ENCODE measurements around the gene GNG12. TPM values are rescaled to one million over a fixed set of nuclear protein-coding genes. Genes with fewer than 3 reads are reported as not detected.

The GNG12 gene
- polyA plus RNA-seq (2012; ENCODE audit: missing spikeins) = 0.32 TPM

- DNase-seq (ENCODE audit: insufficient read length) = peak; percentile 23
- TF ChIP-seq POLR2A (IDR thresholded peaks at IDR 0.05; ENCODE audit: low read depth, low read length) (no peak), POLR2AphosphoS5 (IDR thresholded peaks at IDR 0.05; ENCODE audit: low read depth, low read length) (no peak), TAF1 (IDR thresholded peaks at IDR 0.05; ENCODE audit: borderline replicate concordance, low read depth, low read length) (no peak)
- FAIRE-seq = no peak
Measured at GRCh38 chr1:67832737-67833601, at the start of gene GNG12. Gene GNG12 (minus strand): TSS chr1:67833467. CDS start chr1:67707686, 125,781 bp downstream.

DNA sequence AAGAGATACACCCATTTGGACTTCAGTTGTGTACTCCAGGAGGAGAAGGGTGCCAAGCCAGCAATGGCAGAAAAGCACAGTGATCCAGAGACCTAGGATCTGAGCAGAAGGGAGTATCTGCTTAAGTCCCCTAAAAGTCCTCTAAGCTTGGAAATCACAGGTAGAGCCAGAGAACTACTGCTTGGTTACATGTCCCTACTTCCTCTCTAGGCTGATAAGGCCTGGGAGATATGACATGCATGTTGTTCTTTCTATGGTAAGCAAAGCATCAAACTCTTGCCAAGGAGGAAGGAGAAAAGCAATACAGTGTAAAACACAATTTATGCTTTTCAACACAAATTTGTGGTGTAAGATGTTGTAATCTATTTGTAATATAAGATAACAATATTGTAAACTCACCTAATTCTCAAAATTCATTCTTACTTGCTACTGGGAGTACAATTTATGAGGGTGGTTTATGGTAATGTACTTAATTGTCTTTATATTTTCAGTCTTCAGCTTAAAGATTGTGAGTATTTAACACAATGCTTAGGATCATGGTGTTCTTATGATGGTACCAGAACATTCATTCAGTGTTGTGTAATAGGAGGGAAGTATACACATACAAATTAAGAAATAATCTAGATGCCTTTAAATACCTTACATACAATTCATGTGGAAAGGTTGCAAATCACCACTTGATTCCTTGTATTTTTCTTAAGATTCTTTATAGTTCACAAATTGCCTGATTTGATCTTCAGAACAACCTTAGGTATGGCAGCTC is 49.1 kb upstream of the GNG12 start:
- no peak for TF ChIP-seq POLR2A (IDR thresholded peaks at IDR 0.05; ENCODE audit: low read depth, low read length)
- TF ChIP-seq TAF1 (IDR thresholded peaks at IDR 0.05; ENCODE audit: borderline replicate concordance, low read depth, low read length) = no peak
- no peak for DNase-seq (ENCODE audit: insufficient read length)

GRCh38 chr1:67880056-67880601 is 46.9 kb upstream of the GNG12 start:
- TF ChIP-seq POLR2A (IDR thresholded peaks at IDR 0.05; ENCODE audit: low read depth, low read length) (no peak), TAF1 (IDR thresholded peaks at IDR 0.05; ENCODE audit: borderline replicate concordance, low read depth, low read length) (no peak), POLR2AphosphoS5 (IDR thresholded peaks at IDR 0.05; ENCODE audit: low read depth, low read length) (no peak)
- DNase-seq (ENCODE audit: insufficient read length) (no peak), FAIRE-seq (no peak)

More for the DNA sequence above, 49.1 kb upstream of the GNG12 start:
- no peak for FAIRE-seq

GRCh38 chr1:67879485-67879884 is 46.2 kb upstream of the GNG12 start:
- DNase-seq (ENCODE audit: insufficient read length) = no peak
- no peak for FAIRE-seq
- no peak for TF ChIP-seq POLR2A (IDR thresholded peaks at IDR 0.05; ENCODE audit: low read depth, low read length)
- no peak for TF ChIP-seq POLR2AphosphoS5 (IDR thresholded peaks at IDR 0.05; ENCODE audit: low read depth, low read length)
- no peak for TF ChIP-seq TAF1 (IDR thresholded peaks at IDR 0.05; ENCODE audit: borderline replicate concordance, low read depth, low read length)

DNA sequence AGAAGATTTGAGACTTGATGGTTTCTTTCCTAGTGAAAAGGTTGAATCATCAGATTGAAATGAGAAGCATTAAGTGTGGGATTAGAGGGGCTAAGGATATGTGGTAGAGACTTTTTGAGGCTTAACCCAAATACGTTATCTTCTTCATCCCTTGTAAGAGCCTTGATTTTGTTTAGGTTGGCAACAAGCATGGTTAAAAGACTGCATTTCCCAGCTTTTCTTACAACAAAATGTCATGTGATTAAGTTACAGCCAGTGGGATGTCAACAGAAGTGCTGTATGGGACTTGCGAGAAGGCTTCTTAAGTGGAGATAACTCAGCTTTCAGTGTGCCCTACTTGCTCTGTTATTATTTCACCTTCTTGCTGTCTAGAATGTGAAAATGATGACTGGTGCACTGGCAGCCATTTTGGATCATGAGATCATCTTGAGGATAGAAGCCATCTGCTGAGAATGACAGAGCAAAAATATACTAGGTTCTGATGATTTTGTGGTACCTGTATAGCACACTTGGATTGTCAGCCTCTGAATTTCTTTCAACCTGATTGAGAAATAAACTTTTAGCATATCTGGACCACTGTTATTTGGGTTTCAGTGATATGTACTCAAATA is 41.3 kb upstream of the GNG12 start:
- no peak for DNase-seq (ENCODE audit: insufficient read length)
- FAIRE-seq = no peak
- no peak for TF ChIP-seq POLR2AphosphoS5 (IDR thresholded peaks at IDR 0.05; ENCODE audit: low read depth, low read length)
- TF ChIP-seq POLR2A (IDR thresholded peaks at IDR 0.05; ENCODE audit: low read depth, low read length) = no peak
- no peak for TF ChIP-seq TAF1 (IDR thresholded peaks at IDR 0.05; ENCODE audit: borderline replicate concordance, low read depth, low read length)

DNA sequence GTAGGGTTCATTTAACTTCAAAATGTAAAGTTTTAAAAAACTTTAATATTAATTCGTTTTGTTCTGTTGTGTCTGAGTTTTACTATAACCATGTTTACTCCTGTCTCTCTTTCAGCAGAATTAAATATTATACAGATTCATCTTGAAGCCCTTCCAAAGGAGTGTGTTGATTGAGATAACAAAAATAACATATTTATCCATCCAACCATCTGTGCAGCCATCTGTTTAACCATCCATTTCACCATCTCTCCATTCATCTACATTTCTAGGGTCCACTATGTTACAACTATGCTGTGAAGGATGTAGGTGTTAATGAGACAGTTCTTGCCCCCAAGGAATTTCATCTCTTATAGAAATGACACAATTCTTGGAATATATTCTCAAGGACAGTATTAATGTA is 36.0 kb upstream of the GNG12 start:
- DNase-seq (ENCODE audit: insufficient read length) = no peak
- TF ChIP-seq TAF1 (IDR thresholded peaks at IDR 0.05; ENCODE audit: borderline replicate concordance, low read depth, low read length) (no peak), POLR2AphosphoS5 (IDR thresholded peaks at IDR 0.05; ENCODE audit: low read depth, low read length) (no peak), POLR2A (IDR thresholded peaks at IDR 0.05; ENCODE audit: low read depth, low read length) (no peak)
- FAIRE-seq = no peak

- no peak for FAIRE-seq
- DNase-seq (ENCODE audit: insufficient read length) = no peak
- TF ChIP-seq POLR2AphosphoS5 (IDR thresholded peaks at IDR 0.05; ENCODE audit: low read depth, low read length) (no peak), TAF1 (IDR thresholded peaks at IDR 0.05; ENCODE audit: borderline replicate concordance, low read depth, low read length) (no peak), POLR2A (IDR thresholded peaks at IDR 0.05; ENCODE audit: low read depth, low read length) (no peak)
Measured at GRCh38 chr1:67863637-67864036, 30.4 kb upstream of the GNG12 start.

GRCh38 chr1:67862685-67863084 is 29.4 kb upstream of the GNG12 start:
- FAIRE-seq (no peak), DNase-seq (ENCODE audit: insufficient read length) (no peak)
- TF ChIP-seq POLR2A (IDR thresholded peaks at IDR 0.05; ENCODE audit: low read depth, low read length) = no peak
- TF ChIP-seq TAF1 (IDR thresholded peaks at IDR 0.05; ENCODE audit: borderline replicate concordance, low read depth, low read length) = no peak
- TF ChIP-seq POLR2AphosphoS5 (IDR thresholded peaks at IDR 0.05; ENCODE audit: low read depth, low read length) = no peak

DNA sequence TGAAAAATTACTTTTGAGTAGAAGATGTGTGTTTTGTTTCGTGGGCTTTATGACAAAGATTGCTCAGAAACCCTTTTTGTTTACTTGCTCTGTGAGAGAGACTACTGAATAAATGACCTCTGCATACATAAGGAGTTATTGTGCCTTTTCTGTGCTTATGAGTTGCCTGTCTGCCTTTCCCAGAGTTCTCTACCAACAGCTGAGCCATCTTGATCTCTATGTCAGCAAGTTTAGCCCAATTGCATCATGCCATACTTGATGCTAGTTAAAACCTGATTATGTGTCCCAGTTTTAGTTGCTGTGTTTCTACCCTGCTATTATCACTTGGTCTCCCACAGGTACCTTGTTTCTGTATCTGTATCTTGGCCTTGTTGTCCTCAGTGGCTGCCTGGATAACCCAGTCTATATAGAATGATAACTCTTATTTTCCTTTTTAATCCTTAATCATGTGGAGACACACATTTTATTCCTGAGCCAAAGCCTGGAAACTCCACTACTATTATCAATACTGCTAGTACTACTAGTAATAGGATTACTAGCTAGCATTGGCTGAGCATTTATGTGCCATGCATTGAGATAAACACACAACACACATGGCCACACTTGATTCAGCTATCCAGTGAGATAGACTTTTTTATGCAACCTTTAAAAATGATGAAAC is 28.7 kb upstream of the GNG12 start:
- FAIRE-seq (no peak), DNase-seq (ENCODE audit: insufficient read length) (no peak)
- TF ChIP-seq POLR2AphosphoS5 (IDR thresholded peaks at IDR 0.05; ENCODE audit: low read depth, low read length) = no peak
- TF ChIP-seq TAF1 (IDR thresholded peaks at IDR 0.05; ENCODE audit: borderline replicate concordance, low read depth, low read length) = no peak
- no peak for TF ChIP-seq POLR2A (IDR thresholded peaks at IDR 0.05; ENCODE audit: low read depth, low read length)

GRCh38 chr1:67860776-67861175 is 27.5 kb upstream of the GNG12 start:
- FAIRE-seq = no peak
- DNase-seq (ENCODE audit: insufficient read length) = no peak
- TF ChIP-seq POLR2AphosphoS5 (IDR thresholded peaks at IDR 0.05; ENCODE audit: low read depth, low read length) (no peak), POLR2A (IDR thresholded peaks at IDR 0.05; ENCODE audit: low read depth, low read length) (no peak), TAF1 (IDR thresholded peaks at IDR 0.05; ENCODE audit: borderline replicate concordance, low read depth, low read length) (no peak)

DNA sequence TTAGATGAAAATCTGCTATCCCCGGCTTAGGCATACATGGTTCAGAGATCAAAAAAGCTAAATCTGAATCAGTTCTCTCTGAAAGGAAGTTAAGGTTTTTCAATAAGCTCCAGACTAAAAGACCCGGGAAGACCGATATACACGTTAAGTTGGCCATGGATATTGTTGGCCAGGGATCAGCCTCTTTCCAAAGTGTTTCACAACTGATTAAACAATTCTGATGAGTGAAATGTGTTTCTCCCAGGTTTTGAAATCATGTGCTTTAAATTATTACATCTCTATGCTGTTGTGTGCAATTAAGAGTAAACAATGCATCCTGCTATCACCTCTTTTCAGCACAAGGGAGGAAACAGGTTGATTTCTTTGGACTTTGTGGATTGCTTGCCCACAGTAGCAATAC is 23.7 kb upstream of the GNG12 start:
- no peak for TF ChIP-seq POLR2AphosphoS5 (IDR thresholded peaks at IDR 0.05; ENCODE audit: low read depth, low read length)
- TF ChIP-seq TAF1 (IDR thresholded peaks at IDR 0.05; ENCODE audit: borderline replicate concordance, low read depth, low read length) = no peak
- no peak for TF ChIP-seq POLR2A (IDR thresholded peaks at IDR 0.05; ENCODE audit: low read depth, low read length)
- no peak for DNase-seq (ENCODE audit: insufficient read length)
- no peak for FAIRE-seq
